Panc1 (cell line): Measurements from ENCODE around the gene LTBP3. TPM values are rescaled to one million over a fixed set of nuclear protein-coding genes. Genes with fewer than 3 reads are reported as not detected.

Experiments used
- ATAC-seq: fragments of 200-7000 bp; cut with Tn5 transposase; 2 replicates; pipeline ENCODE4 v1.9.1; 2020; ENCODE audit warnings: mild to moderate bottlenecking, moderate library complexity
- BruUV-seq: library from RNA; stranded (reverse); fragments of 400-500 nt; replicated peaks from 2 replicates; lab custom pipeline; 2021; lab: Mats Ljungman, UMichigan
- CTCF ChIA-PET: fragments of 300-600 bp; sonication (Branson Sonifier 250); formaldehyde crosslinking; loops from one replicate; lab custom pipeline; 2022; ENCODE audit warnings: antibody characterized with exemption; lab: Charles Lee
- POLR2A ChIA-PET: fragments of 300-600 bp; sonication (Branson Sonifier 250); formaldehyde crosslinking; loops from one replicate; lab custom pipeline; 2022; ENCODE audit warnings: antibody characterized with exemption; lab: Charles Lee
- DNase-seq: peaks from one replicate; pipeline ENCODE4 v3.0.0-alpha.2; 2010; ENCODE audit warnings: low read depth, low spot score
- H3K27ac ChIP-seq: 2 replicates; pipeline ENCODE4 v1.5.1; 2011; ENCODE audit warnings: mild to moderate bottlenecking, low read length, inconsistent platforms
- H3K27me3 ChIP-seq: fragments of 200-500 bp; sonication (Bioruptor generic); 2 replicates; pipeline ENCODE4 v1.6.0; 2014; ENCODE audit warnings: low read length, inconsistent platforms; ENCODE audit not compliant: control insufficient read depth, insufficient read depth
- H3K36me3 ChIP-seq: fragments of 200-500 bp; sonication (Bioruptor generic); 2 replicates; pipeline ENCODE4 v1.5.1; 2014; ENCODE audit warnings: inconsistent platforms, mild to moderate bottlenecking, low read length, moderate library complexity; ENCODE audit not compliant: control insufficient read depth, insufficient read depth
- H3K4me1 ChIP-seq: 2 replicates; pipeline ENCODE4 v1.5.1; 2011; ENCODE audit warnings: inconsistent platforms, mild to moderate bottlenecking, low read length, moderate library complexity; ENCODE audit not compliant: control insufficient read depth, insufficient read depth
- H3K4me3 ChIP-seq, 2 experiments: 2 replicates each; pipeline ENCODE4 v1.5.1; 2011 to 2012; ENCODE audit warnings: low read depth in 2 of 2, low read length in 2 of 2, mild to moderate bottlenecking in 2 of 2, inconsistent platforms in 1 of 2, moderate library complexity in 1 of 2
- H3K9me3 ChIP-seq: fragments of 200-500 bp; sonication (Bioruptor generic); 2 replicates; pipeline ENCODE4 v1.5.1; 2014; ENCODE audit warnings: low read depth, mild to moderate bottlenecking, inconsistent platforms, low read length, moderate library complexity; ENCODE audit not compliant: control insufficient read depth, insufficient read depth
- CTCF ChIP-seq: fragments of 450-650 bp; IDR thresholded peaks from 2 replicates; pipeline ENCODE4 v1.5.1; 2017; ENCODE audit warnings: mild to moderate bottlenecking
- POLR2AphosphoS5 ChIP-seq: IDR thresholded peaks from 2 replicates; pipeline ENCODE4 v1.6.1; 2012; ENCODE audit warnings: mild to moderate bottlenecking, low read depth, low read length, moderate library complexity
- REST ChIP-seq, 2 experiments: IDR thresholded peaks; 2 replicates each; pipeline ENCODE4 v1.6.1; 2011 to 2012; ENCODE audit warnings: low read depth in 2 of 2, control low read depth in 1 of 2, low read length in 1 of 2, mild to moderate bottlenecking in 1 of 2, moderate library complexity in 1 of 2; ENCODE audit not compliant: insufficient read depth in 1 of 2
- SIN3A ChIP-seq: IDR thresholded peaks from 2 replicates; pipeline ENCODE4 v1.6.1; 2012; ENCODE audit warnings: low read depth, mild to moderate bottlenecking, low read length, moderate library complexity, borderline replicate concordance; ENCODE audit not compliant: insufficient read depth
- TCF7L2 ChIP-seq: IDR thresholded peaks from 2 replicates; pipeline ENCODE4 v1.6.1; 2011; ENCODE audit warnings: mild to moderate bottlenecking, low read depth, low read length, inconsistent platforms
- in situ Hi-C: cut with HindIII; loops from 2 replicates; pipeline ENCODE4 v1.10.0; 2016; ENCODE audit warnings: low sequenced_read_pairs, low pct_unique_long_range_greater_than_20kb
- intact Hi-C: fragments of 100-400 bp; cut with micrococcal nuclease; formaldehyde crosslinking; loops from one replicate; pipeline ENCODE4 v1.10.0; 2022; ENCODE audit not compliant: unreplicated experiment
- total RNA-seq: library from RNA; stranded (reverse); gene quantifications from one replicate; pipeline ENCODE4 v1.2.1, GENCODE V29; 2021; ENCODE audit not compliant: unreplicated experiment

Gene LTBP3
- total RNA-seq, 1 experiment from 2014 or later = 133 TPM

- CTCF ChIA-PET = interaction anchor here (0.7 kb wide), 1 partner anchor 11 kb away, joined by 10 read pairs; no protein-coding TSS in a partner anchor
Observed at GRCh38 chr11:65526744-65527143, 31.4 kb downstream of the LTBP3 start.

More at GRCh38 chr11:65526744-65527143, 31.4 kb downstream of the LTBP3 start:
- no peaks in the 10 kb centered on the region for H3K9me3 ChIP-seq
- no peak for TF ChIP-seq CTCF
- TF ChIP-seq REST (IDR thresholded peaks at IDR 0.05; ENCODE audit: insufficient read depth in 1 of 2, low read depth in 2 of 2, low read length in 1 of 2) = no peak
- no peak for TF ChIP-seq SIN3A
- TF ChIP-seq POLR2AphosphoS5 = no peak
- TF ChIP-seq TCF7L2 = no peak
- in situ Hi-C loops = no loop called here
- intact Hi-C loops = no loop called here
- peaks cover 5% of the 10 kb centered on the region; the same call in 1 of the 2 replicates for H3K4me1 ChIP-seq
- no peak for ATAC-seq
- H3K36me3 ChIP-seq = peaks cover 6% of the 10 kb centered on the region; the same call in 1 of the 2 replicates
- no peak for DNase-seq
- no peak overlapping the region for H3K27ac ChIP-seq
- POLR2A ChIA-PET = no interaction called here
- H3K27me3 ChIP-seq = no peaks in the 10 kb centered on the region
- BruUV-seq = no TSS peak
- H3K4me3 ChIP-seq = no peak overlapping the region
